ENCODE data around the gene SPACA4. TPM values are rescaled to one million over a fixed set of nuclear protein-coding genes. Genes with fewer than 3 reads are reported as not detected.

SPACA4 gene
- total and polyA plus RNA-seq, 9 of the 15 experiments (the other 6 are each of a cell fraction or from before 2014, with no cell fraction given) = not detected

DNA sequence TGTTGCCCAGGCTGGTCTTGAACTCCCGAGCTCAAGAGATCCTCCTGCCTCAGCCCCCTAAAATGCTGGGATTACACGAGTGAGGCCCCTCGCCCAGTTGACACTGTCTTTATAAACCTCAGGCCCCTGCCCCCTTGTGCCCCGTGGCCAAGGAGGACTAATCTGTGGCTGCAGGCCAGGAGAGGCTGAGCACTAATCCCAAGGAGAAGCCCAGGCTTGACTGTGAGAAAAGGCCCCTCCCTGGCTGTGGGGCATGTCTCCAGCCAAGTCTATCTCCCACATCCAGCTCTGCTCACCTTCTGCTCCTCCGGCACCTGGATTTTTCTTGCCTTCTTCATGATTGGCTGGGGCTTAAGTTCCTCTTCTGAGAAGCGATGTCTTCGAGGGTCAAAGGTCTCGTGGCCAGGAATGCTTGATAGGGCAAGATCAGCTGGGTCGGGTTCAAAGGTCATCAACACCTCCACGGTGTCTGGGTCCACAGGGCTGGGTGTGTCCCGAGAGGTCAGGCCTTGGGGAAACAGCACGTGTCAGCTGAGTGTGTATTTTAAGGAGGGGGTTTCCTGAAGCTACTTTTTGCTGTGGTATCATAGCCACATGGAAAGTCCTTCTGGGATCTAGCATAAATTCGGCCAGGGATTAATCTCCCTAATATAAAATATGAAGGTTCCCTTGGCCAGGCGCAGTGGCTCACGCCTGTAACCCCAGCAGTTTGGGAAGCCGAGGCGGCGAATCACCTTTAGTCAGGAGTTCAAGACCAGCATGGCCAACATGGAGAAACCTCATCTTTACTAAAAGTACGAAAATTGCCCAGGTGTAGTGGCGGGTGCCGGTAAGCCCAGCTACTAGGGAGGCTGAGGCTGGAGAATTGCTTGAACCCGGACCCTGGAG is 26.9 kb downstream of the SPACA4 start (continued):
- TF ChIP-seq SRSF1 (IDR thresholded peaks at IDR 0.05; ENCODE audit: low read depth, low read length) (no peak), CREM (IDR thresholded peaks at IDR 0.05; ENCODE audit: low read depth) (0 out of 2 replicates have a peak, but pooled peaks have one; percentile 24), CHD1 (IDR thresholded peaks at IDR 0.05; ENCODE audit: low read length) (peak; percentile 7), SRF (CRISPR knock-in tag; IDR thresholded peaks at IDR 0.05) (no peak), GATA2 (CRISPR knock-in tag; IDR thresholded peaks at IDR 0.05) (no peak), FOSL1 (tag; conservative IDR thresholded peaks at IDR 0.05) (peak; percentile 51; the same call in 1 of the 2 replicates), KLF6 (CRISPR knock-in tag; IDR thresholded peaks at IDR 0.05; ENCODE audit: borderline replicate concordance) (peak; percentile 21; the same call in 1 of the 2 replicates)
- TF ChIP-seq, protein P1, sequence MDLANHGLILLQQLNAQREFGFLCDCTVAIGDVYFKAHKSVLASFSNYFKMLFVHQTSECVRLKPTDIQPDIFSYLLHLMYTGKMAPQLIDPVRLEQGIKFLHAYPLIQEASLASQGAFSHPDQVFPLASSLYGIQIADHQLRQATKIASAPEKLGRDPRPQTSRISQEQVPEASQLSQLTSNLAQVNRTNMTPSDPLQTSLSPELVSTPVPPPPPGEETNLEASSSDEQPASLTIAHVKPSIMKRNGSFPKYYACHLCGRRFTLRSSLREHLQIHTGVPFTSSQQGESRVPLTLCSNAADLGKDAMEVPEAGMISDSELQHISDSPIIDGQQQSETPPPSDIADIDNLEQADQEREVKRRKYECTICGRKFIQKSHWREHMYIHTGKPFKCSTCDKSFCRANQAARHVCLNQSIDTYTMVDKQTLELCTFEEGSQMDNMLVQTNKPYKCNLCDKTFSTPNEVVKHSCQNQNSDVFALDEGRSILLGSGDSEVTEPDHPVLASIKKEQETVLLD (IDR thresholded peaks at IDR 0.05) = peak; percentile 68; the same call in 1 of the 2 replicates
- TF ChIP-seq, protein P2, sequence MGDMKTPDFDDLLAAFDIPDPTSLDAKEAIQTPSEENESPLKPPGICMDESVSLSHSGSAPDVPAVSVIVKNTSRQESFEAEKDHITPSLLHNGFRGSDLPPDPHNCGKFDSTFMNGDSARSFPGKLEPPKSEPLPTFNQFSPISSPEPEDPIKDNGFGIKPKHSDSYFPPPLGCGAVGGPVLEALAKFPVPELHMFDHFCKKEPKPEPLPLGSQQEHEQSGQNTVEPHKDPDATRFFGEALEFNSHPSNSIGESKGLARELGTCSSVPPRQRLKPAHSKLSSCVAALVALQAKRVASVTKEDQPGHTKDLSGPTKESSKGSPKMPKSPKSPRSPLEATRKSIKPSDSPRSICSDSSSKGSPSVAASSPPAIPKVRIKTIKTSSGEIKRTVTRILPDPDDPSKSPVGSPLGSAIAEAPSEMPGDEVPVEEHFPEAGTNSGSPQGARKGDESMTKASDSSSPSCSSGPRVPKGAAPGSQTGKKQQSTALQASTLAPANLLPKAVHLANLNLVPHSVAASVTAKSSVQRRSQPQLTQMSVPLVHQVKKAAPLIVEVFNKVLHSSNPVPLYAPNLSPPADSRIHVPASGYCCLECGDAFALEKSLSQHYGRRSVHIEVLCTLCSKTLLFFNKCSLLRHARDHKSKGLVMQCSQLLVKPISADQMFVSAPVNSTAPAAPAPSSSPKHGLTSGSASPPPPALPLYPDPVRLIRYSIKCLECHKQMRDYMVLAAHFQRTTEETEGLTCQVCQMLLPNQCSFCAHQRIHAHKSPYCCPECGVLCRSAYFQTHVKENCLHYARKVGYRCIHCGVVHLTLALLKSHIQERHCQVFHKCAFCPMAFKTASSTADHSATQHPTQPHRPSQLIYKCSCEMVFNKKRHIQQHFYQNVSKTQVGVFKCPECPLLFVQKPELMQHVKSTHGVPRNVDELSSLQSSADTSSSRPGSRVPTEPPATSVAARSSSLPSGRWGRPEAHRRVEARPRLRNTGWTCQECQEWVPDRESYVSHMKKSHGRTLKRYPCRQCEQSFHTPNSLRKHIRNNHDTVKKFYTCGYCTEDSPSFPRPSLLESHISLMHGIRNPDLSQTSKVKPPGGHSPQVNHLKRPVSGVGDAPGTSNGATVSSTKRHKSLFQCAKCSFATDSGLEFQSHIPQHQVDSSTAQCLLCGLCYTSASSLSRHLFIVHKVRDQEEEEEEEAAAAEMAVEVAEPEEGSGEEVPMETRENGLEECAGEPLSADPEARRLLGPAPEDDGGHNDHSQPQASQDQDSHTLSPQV (IDR thresholded peaks at IDR 0.05) = peak; percentile 90
- TF ChIP-seq, protein P3, sequence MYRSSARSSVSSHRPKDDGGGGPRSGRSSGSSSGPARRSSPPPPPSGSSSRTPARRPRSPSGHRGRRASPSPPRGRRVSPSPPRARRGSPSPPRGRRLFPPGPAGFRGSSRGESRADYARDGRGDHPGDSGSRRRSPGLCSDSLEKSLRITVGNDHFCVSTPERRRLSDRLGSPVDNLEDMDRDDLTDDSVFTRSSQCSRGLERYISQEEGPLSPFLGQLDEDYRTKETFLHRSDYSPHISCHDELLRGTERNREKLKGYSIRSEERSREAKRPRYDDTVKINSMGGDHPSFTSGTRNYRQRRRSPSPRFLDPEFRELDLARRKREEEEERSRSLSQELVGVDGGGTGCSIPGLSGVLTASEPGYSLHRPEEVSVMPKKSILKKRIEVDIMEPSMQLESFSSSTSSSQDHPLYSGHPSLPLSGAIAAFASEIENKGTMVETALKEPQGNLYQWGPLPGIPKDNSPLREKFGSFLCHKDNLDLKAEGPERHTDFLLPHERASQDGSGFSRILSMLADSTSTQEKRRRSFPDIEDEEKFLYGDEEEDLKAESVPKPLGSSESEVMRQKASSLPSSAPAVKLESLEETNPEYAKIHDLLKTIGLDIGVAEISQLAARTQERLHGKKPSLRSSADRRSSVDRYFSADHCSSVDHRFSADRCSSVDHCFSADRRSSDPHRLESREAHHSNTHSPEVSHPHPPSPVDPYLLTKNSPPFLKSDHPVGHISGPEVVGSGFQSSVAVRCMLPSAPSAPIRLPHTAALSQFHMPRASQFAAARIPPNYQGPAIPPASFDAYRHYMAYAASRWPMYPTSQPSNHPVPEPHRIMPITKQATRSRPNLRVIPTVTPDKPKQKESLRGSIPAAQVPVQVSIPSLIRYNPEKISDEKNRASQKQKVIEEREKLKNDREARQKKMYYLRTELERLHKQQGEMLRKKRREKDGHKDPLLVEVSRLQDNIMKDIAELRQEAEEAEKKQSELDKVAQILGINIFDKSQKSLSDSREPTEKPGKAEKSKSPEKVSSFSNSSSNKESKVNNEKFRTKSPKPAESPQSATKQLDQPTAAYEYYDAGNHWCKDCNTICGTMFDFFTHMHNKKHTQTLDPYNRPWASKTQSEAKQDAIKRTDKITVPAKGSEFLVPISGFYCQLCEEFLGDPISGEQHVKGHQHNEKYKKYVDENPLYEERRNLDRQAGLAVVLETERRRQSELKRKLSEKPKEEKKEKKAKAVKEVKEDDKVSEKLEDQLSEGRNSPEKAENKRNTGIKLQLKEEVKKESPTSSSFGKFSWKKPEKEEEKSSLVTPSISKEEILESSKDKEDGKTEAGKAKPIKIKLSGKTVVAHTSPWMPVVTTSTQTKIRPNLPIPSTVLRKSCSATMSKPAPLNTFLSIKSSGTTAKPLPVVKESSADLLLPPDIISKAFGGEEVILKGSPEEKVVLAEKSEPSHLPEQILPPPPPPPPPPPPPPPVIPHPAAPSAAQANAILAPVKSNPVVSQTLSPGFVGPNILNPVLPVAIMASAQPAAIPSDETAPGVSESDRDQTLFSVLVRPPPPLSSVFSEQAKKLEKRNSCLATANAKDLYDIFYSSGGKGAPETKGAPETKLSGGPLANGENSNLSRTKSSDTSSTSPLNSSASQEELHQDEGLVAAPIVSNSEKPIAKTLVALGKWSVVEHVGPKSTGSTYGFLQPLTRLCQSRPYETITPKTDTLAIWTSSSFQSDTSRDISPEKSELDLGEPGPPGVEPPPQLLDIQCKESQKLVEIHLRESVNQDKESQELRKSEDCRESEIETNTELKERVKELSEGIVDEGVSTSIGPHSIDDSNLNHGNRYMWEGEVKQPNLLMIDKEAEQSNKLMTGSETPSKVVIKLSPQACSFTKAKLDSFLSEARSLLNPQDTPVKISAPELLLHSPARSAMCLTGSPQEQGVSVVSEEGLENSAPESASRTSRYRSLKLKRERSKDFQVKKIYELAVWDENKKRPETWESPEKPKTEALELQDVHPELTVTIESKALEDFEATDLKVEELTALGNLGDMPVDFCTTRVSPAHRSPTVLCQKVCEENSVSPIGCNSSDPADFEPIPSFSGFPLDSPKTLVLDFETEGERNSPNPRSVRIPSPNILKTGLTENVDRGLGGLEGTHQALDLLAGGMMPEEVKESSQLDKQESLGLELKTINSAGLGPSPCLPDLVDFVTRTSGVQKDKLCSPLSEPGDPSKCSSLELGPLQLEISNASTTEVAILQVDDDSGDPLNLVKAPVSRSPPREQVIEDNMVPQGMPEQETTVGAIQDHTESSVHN (IDR thresholded peaks at IDR 0.05; ENCODE audit: borderline replicate concordance in 1 of 2, low read depth in 1 of 2) = peak in 1 of 2 experiments; percentile 51; a peak in 1 of 4 replicates
